ENCODE results near the gene TLE3. TPM values are rescaled to one million over a fixed set of nuclear protein-coding genes. Genes with fewer than 3 reads are reported as not detected.
A peak's percentile ranks its signal among the peaks of the same experiment; 100 is the strongest.

TLE3 gene
- total and polyA plus RNA-seq, 2 of the 13 experiments (the other 11 are each of a cell fraction or from before 2014, with no cell fraction given) = 11.9 to 13.8 TPM

DNA sequence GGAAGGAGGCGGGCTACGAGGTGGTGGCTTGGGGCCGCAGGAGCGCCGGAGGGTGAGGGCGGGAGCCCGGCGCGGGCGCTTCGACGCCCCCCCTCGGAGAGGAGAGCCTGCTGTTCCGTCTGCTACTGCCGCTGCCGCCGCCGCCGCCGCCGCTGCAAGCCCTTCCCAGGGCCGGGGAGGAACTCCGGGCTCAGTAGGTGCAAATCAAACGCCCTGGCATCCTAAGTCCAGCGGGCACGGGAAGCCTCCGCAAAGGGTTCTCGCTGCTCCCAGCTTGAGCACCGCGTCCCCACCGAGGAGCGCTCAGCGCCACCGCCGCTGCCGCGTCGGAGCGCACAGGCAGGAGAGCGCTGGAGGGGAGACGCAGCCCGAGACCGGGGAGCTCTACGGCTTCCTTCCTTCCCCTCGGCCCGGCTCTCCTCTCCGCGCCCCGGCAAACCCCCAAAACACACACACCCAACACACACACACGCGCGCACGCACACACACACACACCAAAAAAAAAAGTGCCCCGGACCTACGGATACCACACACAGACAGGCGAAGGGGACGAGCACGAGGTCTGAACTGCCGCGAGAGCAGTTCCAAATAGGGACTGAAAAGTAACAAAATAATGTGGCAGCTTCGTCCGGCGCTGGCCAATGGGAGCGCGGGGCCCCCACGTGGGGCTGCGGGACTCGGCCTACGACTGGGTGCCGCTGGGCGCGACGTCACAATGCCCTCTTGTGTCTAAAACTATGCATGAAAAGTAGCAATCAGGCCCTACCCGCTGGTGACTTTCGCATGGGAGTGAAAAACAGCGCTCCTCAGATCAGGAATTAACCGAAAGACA, at the start of gene TLE3 (continued):
- TF ChIP-seq, protein P1, sequence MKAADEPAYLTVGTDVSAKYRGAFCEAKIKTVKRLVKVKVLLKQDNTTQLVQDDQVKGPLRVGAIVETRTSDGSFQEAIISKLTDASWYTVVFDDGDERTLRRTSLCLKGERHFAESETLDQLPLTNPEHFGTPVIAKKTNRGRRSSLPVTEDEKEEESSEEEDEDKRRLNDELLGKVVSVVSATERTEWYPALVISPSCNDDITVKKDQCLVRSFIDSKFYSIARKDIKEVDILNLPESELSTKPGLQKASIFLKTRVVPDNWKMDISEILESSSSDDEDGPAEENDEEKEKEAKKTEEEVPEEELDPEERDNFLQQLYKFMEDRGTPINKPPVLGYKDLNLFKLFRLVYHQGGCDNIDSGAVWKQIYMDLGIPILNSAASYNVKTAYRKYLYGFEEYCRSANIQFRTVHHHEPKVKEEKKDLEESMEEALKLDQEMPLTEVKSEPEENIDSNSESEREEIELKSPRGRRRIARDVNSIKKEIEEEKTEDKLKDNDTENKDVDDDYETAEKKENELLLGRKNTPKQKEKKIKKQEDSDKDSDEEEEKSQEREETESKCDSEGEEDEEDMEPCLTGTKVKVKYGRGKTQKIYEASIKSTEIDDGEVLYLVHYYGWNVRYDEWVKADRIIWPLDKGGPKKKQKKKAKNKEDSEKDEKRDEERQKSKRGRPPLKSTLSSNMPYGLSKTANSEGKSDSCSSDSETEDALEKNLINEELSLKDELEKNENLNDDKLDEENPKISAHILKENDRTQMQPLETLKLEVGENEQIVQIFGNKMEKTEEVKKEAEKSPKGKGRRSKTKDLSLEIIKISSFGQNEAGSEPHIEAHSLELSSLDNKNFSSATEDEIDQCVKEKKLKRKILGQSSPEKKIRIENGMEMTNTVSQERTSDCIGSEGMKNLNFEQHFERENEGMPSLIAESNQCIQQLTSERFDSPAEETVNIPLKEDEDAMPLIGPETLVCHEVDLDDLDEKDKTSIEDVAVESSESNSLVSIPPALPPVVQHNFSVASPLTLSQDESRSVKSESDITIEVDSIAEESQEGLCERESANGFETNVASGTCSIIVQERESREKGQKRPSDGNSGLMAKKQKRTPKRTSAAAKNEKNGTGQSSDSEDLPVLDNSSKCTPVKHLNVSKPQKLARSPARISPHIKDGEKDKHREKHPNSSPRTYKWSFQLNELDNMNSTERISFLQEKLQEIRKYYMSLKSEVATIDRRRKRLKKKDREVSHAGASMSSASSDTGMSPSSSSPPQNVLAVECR (CRISPR knock-in tag; IDR thresholded peaks at IDR 0.05; ENCODE audit: borderline replicate concordance) = peak; percentile 73; the same call in 1 of the 2 replicates
- TF ChIP-seq BCL6 (CRISPR knock-in tag; IDR thresholded peaks at IDR 0.05) (peak; percentile 32; the same call in 1 of the 2 replicates), JUN (CRISPR knock-in tag; IDR thresholded peaks at IDR 0.05) (peak; percentile 35; the same call in 1 of the 2 replicates), SOX13 (IDR thresholded peaks at IDR 0.05) (0 out of 2 replicates have a peak, but pooled peaks have one; percentile 22), SOX13 (CRISPR knock-in tag; conservative IDR thresholded peaks at IDR 0.05 in 1 of 2, IDR thresholded peaks at IDR 0.05 in 1 of 2) (peak in 1 of 2 experiments; percentile 84; a peak in 2 of 4 replicates), ZNF782 (CRISPR knock-in tag; IDR thresholded peaks at IDR 0.05; ENCODE audit: borderline replicate concordance) (no peak; the same call in 1 of the 2 replicates), IRF1 (CRISPR knock-in tag; IDR thresholded peaks at IDR 0.05; ENCODE audit: low read depth) (no peak), GATA4 (IDR thresholded peaks at IDR 0.05; ENCODE audit: borderline replicate concordance, low read depth) (peak; percentile 98), CHCHD3 (CRISPR knock-in tag; IDR thresholded peaks at IDR 0.05) (0 out of 2 replicates have a peak, but pooled peaks have one; percentile 48), TSC22D2 (CRISPR knock-in tag; IDR thresholded peaks at IDR 0.05; ENCODE audit: borderline replicate concordance) (no peak; the same call in 1 of the 2 replicates), ZNF768 (CRISPR knock-in tag; IDR thresholded peaks at IDR 0.05) (peak; percentile 67; the same call in 1 of the 2 replicates), YEATS2 (CRISPR knock-in tag; IDR thresholded peaks at IDR 0.05; ENCODE audit: borderline replicate concordance) (peak; percentile 31; the same call in 1 of the 2 replicates)
- TF ChIP-seq, protein P2, sequence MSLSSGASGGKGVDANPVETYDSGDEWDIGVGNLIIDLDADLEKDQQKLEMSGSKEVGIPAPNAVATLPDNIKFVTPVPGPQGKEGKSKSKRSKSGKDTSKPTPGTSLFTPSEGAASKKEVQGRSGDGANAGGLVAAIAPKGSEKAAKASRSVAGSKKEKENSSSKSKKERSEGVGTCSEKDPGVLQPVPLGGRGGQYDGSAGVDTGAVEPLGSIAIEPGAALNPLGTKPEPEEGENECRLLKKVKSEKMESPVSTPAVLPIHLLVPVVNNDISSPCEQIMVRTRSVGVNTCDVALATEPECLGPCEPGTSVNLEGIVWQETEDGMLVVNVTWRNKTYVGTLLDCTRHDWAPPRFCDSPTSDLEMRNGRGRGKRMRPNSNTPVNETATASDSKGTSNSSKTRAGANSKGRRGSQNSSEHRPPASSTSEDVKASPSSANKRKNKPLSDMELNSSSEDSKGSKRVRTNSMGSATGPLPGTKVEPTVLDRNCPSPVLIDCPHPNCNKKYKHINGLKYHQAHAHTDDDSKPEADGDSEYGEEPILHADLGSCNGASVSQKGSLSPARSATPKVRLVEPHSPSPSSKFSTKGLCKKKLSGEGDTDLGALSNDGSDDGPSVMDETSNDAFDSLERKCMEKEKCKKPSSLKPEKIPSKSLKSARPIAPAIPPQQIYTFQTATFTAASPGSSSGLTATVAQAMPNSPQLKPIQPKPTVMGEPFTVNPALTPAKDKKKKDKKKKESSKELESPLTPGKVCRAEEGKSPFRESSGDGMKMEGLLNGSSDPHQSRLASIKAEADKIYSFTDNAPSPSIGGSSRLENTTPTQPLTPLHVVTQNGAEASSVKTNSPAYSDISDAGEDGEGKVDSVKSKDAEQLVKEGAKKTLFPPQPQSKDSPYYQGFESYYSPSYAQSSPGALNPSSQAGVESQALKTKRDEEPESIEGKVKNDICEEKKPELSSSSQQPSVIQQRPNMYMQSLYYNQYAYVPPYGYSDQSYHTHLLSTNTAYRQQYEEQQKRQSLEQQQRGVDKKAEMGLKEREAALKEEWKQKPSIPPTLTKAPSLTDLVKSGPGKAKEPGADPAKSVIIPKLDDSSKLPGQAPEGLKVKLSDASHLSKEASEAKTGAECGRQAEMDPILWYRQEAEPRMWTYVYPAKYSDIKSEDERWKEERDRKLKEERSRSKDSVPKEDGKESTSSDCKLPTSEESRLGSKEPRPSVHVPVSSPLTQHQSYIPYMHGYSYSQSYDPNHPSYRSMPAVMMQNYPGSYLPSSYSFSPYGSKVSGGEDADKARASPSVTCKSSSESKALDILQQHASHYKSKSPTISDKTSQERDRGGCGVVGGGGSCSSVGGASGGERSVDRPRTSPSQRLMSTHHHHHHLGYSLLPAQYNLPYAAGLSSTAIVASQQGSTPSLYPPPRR (CRISPR knock-in tag; IDR thresholded peaks at IDR 0.05; ENCODE audit: borderline replicate concordance) = no peak; the same call in 1 of the 2 replicates
- TF ChIP-seq, protein P3, sequence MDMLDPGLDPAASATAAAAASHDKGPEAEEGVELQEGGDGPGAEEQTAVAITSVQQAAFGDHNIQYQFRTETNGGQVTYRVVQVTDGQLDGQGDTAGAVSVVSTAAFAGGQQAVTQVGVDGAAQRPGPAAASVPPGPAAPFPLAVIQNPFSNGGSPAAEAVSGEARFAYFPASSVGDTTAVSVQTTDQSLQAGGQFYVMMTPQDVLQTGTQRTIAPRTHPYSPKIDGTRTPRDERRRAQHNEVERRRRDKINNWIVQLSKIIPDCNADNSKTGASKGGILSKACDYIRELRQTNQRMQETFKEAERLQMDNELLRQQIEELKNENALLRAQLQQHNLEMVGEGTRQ (IDR thresholded peaks at IDR 0.05; ENCODE audit: low read depth, low read length) = peak; percentile 77
- TF ChIP-seq, protein P3 (CRISPR knock-in tag; IDR thresholded peaks at IDR 0.05; ENCODE audit: borderline replicate concordance) = peak; percentile 78
